ENCODE results near the gene TSPAN2. TPM values are rescaled to one million over a fixed set of nuclear protein-coding genes. Genes with fewer than 3 reads are reported as not detected.
"Not testable (repeated sequence)": the region's sequence is repeated elsewhere in the genome, so short reads cannot be mapped to it uniquely, and the experiment has no call there.

TSPAN2 gene
- total RNA-seq, 2 experiments from 2014 or later, result 0.86 to 0.91 TPM

- H3K36me3 Mint-ChIP-seq (ENCODE audit: low read depth); H3K9me3 Mint-ChIP-seq; H3K4me3 Mint-ChIP-seq; H3K27me3 Mint-ChIP-seq (ENCODE audit: low read depth); H3K27ac Mint-ChIP-seq; intact Hi-C loops (cut with micrococcal nuclease); H3K4me1 Mint-ChIP-seq (ENCODE audit: low read depth); DNase-seq: not testable (repeated sequence)
- CTCF ChIA-PET, result interaction anchor here (0.6 kb wide), 1 partner anchor 123 kb away, joined by 4 read pairs; no protein-coding TSS in a partner anchor
Measured at GRCh38 chr1:115019549-115019948, 69.8 kb downstream of the TSPAN2 start.

- Mint-ChIP-seq H3K4me3 (no peak overlapping the region), H3K36me3 (ENCODE audit: low read depth) (no peaks in the 10 kb centered on the region), H3K9me3 (no peaks in the 10 kb centered on the region), H3K4me1 (ENCODE audit: low read depth) (no peaks in the 10 kb centered on the region), H3K27me3 (ENCODE audit: low read depth) (no peaks in the 10 kb centered on the region), H3K27ac (no peak overlapping the region)
- intact Hi-C loops (cut with micrococcal nuclease), result no loop called here
- CTCF ChIA-PET, result no interaction called here
- DNase-seq, result no peak
Measured at GRCh38 chr1:115013792-115014191, 75.5 kb downstream of the TSPAN2 start.

GRCh38 chr1:115012434-115012833, 76.9 kb downstream of the TSPAN2 start:
- H3K36me3 Mint-ChIP-seq (ENCODE audit: low read depth), result no peaks in the 10 kb centered on the region
- H3K4me3 Mint-ChIP-seq, result no peak overlapping the region
- DNase-seq, result no peak
- intact Hi-C loops (cut with micrococcal nuclease), result no loop called here
- no peaks in the 10 kb centered on the region for H3K9me3 Mint-ChIP-seq
- no peaks in the 10 kb centered on the region for H3K27me3 Mint-ChIP-seq (ENCODE audit: low read depth)
- H3K27ac Mint-ChIP-seq, result no peak overlapping the region
- no peaks in the 10 kb centered on the region for H3K4me1 Mint-ChIP-seq (ENCODE audit: low read depth)
- CTCF ChIA-PET, result interaction anchor here (0.5 kb wide), 1 partner anchor 43 kb away, joined by 3 read pairs; no protein-coding TSS in a partner anchor

GRCh38 chr1:115012006-115012405, 77.3 kb downstream of the TSPAN2 start:
- no peak for DNase-seq
- Mint-ChIP-seq H3K4me3 (no peak overlapping the region), H3K27ac (no peak overlapping the region), H3K4me1 (ENCODE audit: low read depth) (no peaks in the 10 kb centered on the region), H3K27me3 (ENCODE audit: low read depth) (no peaks in the 10 kb centered on the region), H3K36me3 (ENCODE audit: low read depth) (no peaks in the 10 kb centered on the region), H3K9me3 (no peaks in the 10 kb centered on the region)
- intact Hi-C loops (cut with micrococcal nuclease), result no loop called here
- CTCF ChIA-PET, result no interaction called here

GRCh38 chr1:115006191-115006590, 83.1 kb downstream of the TSPAN2 start:
- CTCF ChIA-PET, result no interaction called here
- Mint-ChIP-seq H3K4me1 (ENCODE audit: low read depth) (no peaks in the 10 kb centered on the region), H3K4me3 (no peak overlapping the region), H3K27ac (no peak overlapping the region), H3K27me3 (ENCODE audit: low read depth) (peaks cover 2% of the 10 kb centered on the region), H3K9me3 (no peaks in the 10 kb centered on the region), H3K36me3 (ENCODE audit: low read depth) (no peaks in the 10 kb centered on the region)
- intact Hi-C loops (cut with micrococcal nuclease), result no loop called here
- DNase-seq, result no peak

Other genes starting within 250 kb of the TSPAN2 start
- gene SYCP1, start 234.6 kb downstream of the TSPAN2 start, total RNA-seq, result not detected
- not detected for gene TSHB, start 59.7 kb downstream of the TSPAN2 start, total RNA-seq
- not detected for gene NGF, start 248.7 kb upstream of the TSPAN2 start, total RNA-seq